Lower leg skin (tissue), 4 donors: ENCODE results near the gene KRT13. TPM values are rescaled to one million over a fixed set of nuclear protein-coding genes. Genes with fewer than 3 reads are reported as not detected.

ENCODE experiments used
- DNase-seq, 2 donors: peaks; one replicate each; pipeline ENCODE4 v3.0.0-alpha.2; 2019; ENCODE audit warnings: low spot score in 2 of 2
- H3K4me3 ChIP-seq: fragments of 200-600 bp; sonication (generic); 2 replicates; pipeline ENCODE4 v1.5.1; 2017; ENCODE audit warnings: mild to moderate bottlenecking, low read depth; ENCODE audit not compliant: poor library complexity, severe bottlenecking
- POLR2A ChIP-seq, 2 donors: fragments of 450-650 bp; IDR thresholded peaks; one replicate each; pipeline ENCODE4 v1.6.1; 2016 to 2017; ENCODE audit warnings: antibody characterized with exemption in 2 of 2, mild to moderate bottlenecking in 1 of 2, moderate library complexity in 1 of 2
- WGBS, 2 donors: methylation state at CpG; one replicate each; pipeline ENCODE4 v1.1.5; 2018; 5-methylcytosine and 5-hydroxymethylcytosine counted together
- intact Hi-C: fragments of 100-400 bp; cut with DNase I; formaldehyde crosslinking; loops from one replicate; pipeline ENCODE4 v1.15.0; 2023; ENCODE audit warnings: low total_unique reads
- total RNA-seq, 4 donors: library from RNA; depleted of rRNA; stranded (reverse); fragments of >200 nt; gene quantifications; one replicate each; pipeline ENCODE4 v1.1.0, GENCODE V29; 2016
- TF ChIP-seq, protein P1 (sequence below), 3 donors: fragments of 450-650 bp; IDR thresholded peaks; one replicate each; pipeline ENCODE4 v1.5.1; 2016; ENCODE audit warnings: antibody characterized with exemption in 3 of 3, mild to moderate bottlenecking in 3 of 3, moderate library complexity in 2 of 3

KRT13 gene
- total RNA-seq = under 1 TPM in 2 of 4 donors, not detected in 2; 0.19 to 0.46 TPM

DNA sequence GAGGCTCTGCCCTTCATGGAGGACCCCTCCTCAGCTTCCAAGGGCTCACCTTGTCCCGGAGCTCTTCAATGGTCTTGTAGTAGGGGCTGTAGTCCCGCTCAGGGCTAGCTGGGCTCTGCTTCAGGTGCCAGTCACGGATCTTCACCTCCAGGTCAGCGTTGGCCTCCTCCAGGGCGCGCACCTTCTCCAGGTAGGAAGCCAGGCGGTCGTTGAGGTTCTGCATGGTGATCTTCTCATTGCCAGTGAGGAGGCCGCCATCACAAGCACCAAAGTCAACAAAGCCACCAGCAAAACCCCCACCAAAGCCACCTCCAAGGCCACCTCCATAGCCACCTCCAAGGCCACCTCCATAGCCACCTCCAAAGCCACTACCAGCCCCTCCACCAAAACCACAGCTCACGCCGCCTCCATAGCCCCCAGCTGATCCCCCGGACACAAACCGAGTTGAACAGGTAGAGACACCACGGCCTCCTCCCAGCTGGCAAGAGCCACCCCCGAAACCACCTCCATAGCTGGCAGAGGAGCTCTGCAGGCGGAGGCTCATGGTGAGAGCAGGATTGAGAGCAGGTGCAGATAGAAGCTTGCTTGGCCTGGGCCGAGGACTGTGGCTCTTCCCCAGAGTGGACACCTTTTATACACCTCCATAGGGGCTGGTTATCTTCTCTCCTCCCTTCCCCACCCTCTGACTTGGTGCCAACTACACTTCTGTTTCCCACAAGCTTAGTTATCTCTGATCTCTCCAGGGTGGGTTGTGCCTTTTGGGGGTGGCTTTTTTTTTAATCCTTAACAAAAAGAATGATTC, at the start of gene KRT13:
Gene KRT13 (minus strand): TSS at position 606 of the 802 bp plus-strand sequence. CDS start 62 bp downstream, at position 544.
- TF ChIP-seq POLR2A (IDR thresholded peaks at IDR 0.05) = no peak
- TF ChIP-seq, protein P1, sequence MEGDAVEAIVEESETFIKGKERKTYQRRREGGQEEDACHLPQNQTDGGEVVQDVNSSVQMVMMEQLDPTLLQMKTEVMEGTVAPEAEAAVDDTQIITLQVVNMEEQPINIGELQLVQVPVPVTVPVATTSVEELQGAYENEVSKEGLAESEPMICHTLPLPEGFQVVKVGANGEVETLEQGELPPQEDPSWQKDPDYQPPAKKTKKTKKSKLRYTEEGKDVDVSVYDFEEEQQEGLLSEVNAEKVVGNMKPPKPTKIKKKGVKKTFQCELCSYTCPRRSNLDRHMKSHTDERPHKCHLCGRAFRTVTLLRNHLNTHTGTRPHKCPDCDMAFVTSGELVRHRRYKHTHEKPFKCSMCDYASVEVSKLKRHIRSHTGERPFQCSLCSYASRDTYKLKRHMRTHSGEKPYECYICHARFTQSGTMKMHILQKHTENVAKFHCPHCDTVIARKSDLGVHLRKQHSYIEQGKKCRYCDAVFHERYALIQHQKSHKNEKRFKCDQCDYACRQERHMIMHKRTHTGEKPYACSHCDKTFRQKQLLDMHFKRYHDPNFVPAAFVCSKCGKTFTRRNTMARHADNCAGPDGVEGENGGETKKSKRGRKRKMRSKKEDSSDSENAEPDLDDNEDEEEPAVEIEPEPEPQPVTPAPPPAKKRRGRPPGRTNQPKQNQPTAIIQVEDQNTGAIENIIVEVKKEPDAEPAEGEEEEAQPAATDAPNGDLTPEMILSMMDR (IDR thresholded peaks at IDR 0.05) = no peak
- WGBS, 2 donors = 83 to 86% methylated on average over 17 of the region's 17 CpGs
- intact Hi-C loops = no loop called here
- DNase-seq = no peak
- no peak within 1 kb of the TSS for H3K4me3 ChIP-seq

DNA sequence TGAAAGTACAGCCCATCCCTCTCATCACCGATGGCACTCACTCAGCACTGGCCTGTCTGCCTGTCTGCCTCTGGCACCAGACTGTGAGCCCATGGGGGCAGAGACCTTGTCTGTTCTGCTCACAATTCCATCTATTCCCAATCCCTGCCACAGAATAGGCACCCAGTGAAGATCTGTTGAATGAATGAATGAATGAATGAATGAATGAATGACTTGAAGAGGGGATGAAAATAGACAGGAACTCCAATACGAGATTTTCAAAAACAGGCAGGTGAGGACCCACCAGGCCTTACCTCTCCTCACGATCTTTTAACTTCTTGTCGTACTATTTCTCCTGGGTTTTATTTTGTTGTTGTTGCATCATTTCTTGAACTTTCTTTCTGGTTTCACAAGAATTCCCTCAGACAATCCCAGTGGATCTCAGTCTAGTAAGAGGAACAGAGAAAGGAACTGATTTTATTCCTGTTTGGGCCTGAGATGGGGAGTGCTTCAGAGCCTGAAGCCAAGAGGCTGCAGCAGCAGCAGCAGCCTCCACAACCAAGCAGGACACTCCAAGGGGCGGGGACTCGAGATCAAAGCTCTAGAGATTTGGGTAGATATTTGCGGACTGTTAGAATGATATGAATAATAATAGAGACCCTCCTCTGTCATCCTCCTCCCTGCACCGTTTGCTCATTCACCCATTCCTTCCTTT, 48.7 kb upstream of the KRT13 start:
- DNase-seq = no peak
- 75 to 77% methylated on average over 8 of the region's 8 CpGs for WGBS, 2 donors
- TF ChIP-seq, protein P1 (IDR thresholded peaks at IDR 0.05) = no peak
- no peak for TF ChIP-seq POLR2A (IDR thresholded peaks at IDR 0.05)
- no peak overlapping the region for H3K4me3 ChIP-seq
- intact Hi-C loops = loop anchor here (10.0 kb wide), 1 partner anchor 91 kb away; no protein-coding TSS in a partner anchor

DNA sequence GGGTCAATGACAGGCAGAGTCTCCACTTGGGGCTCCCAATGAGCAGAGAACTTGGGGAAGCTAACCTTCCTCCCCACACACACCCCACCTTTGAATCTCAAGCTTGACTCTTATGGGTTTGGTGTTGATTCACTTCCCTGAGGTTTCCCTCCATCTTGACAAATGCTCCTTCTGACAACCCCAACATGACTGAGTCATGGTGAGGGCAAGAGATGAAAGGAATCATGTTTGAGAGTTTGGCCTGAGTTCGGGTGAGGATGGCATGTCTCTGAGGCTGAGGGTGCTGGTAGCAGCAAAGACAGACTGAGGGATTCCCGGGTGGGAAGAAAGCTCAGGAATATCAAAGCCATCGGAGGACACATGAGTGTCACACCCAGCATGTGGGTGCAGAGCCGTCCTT, 47.8 kb upstream of the KRT13 start:
- H3K4me3 ChIP-seq = no peak overlapping the region
- 71 to 84% methylated on average over 4 of the region's 4 CpGs for WGBS, 2 donors
- intact Hi-C loops = loop anchor here (10.0 kb wide), 1 partner anchor 92 kb away; no protein-coding TSS in a partner anchor
- DNase-seq = no peak
- TF ChIP-seq POLR2A (IDR thresholded peaks at IDR 0.05) = no peak
- TF ChIP-seq, protein P1 (IDR thresholded peaks at IDR 0.05) = no peak

DNA sequence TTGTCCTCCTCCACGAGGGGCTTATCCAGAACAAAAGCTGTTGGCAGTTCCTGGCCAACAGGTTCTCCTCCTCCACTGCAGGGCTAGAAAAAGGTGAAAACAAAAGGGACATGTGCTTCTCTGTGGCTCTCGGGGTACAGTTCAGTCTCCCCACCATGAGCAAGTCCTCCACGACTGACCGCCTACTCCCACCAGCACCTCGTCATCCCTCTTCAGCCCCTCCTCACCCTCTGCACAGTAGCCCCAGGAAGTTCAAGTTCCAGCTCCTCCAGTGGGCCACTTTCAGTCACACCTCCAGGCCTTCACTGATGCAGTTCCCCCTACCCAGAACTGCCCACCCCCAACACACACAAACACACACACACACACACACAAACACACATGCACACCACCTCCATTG, 47.0 kb upstream of the KRT13 start:
- intact Hi-C loops = loop anchor here (10.0 kb wide), 1 partner anchor 92 kb away; no protein-coding TSS in a partner anchor
- WGBS, 2 donors = 92% methylated on average over 5 of the region's 5 CpGs
- no peak for DNase-seq

DNA sequence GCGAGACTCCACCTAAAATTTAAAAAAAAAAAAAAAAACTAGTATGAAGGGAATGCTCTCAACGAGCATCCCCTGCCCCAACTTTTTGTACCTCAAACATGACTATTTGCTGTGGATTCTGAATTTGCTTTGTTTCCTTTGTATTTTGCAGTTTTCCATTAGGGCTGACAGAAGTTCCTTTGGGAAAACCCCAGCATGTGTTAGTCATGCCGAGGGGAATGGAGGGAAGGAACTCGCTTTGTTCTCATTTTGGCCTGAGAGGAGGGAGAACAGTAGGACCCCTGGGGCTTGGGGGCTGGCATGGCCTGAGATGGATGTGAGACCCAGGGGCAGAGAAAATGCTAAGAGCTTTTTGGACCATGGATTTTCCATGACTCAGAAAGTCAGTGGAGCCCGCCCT, 46.0 kb upstream of the KRT13 start:
- DNase-seq = no peak
- intact Hi-C loops = loop anchor here (10.0 kb wide), 1 partner anchor 93 kb away; no protein-coding TSS in a partner anchor
- WGBS, 2 donors = 60 to 65% methylated on average over 5 of the region's 5 CpGs
- H3K4me3 ChIP-seq = no peak overlapping the region
- TF ChIP-seq POLR2A (IDR thresholded peaks at IDR 0.05) = no peak
- TF ChIP-seq, protein P1 (IDR thresholded peaks at IDR 0.05) = no peak

More for the DNA sequence above, 47.0 kb upstream of the KRT13 start:
- H3K4me3 ChIP-seq = no peak overlapping the region
- no peak for TF ChIP-seq POLR2A (IDR thresholded peaks at IDR 0.05)

DNA sequence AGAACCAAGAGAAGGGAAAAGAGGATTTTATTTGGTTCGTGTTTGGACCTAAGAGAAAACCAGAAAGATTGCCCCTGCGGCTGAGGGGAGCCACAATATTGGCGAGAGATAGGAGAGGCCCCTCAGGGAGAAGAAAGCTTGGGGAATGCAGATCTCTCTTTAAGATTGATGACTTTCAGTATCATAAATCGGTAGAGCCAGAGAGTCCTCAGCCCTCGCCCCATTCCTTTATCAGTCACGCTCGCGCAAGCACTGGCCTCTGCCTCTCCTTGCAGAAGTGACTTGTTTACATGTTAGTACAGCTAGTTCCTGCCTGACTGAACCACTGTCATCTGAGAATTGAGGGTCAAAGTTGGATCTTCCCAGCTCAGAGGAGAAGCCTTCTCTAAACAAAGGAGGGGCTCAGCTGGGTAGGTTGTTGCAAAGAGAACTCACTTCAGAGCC, 44.2 kb upstream of the KRT13 start:
- intact Hi-C loops = loop anchor here (5.0 to 10.0 kb wide), 3 partner anchors 95 to 745 kb away; no protein-coding TSS in a partner anchor
- no peak for DNase-seq
- no peak for TF ChIP-seq POLR2A (IDR thresholded peaks at IDR 0.05)
- TF ChIP-seq, protein P1 (IDR thresholded peaks at IDR 0.05) = no peak
- H3K4me3 ChIP-seq = no peak overlapping the region
- 47 to 65% methylated on average over 8 of the region's 8 CpGs for WGBS, 2 donors
